TTC549 (cell line): ENCODE measurements around the gene COX10.
"Not testable (repeated sequence)": the region's sequence is repeated elsewhere in the genome, so short reads cannot be mapped to it uniquely, and the experiment has no call there.

ENCODE experiments used
- FAIRE-seq: peaks from 2 replicates; lab custom pipeline; 2012; peaks lifted over from hg19 to GRCh38; lab: Jason Lieb, UNC

COX10 gene

GRCh38 chr17:14123619-14124278 lies 54.4 kb downstream of the COX10 start:
- no peak for FAIRE-seq

GRCh38 chr17:14124854-14125253 lies 55.5 kb downstream of the COX10 start:
- no peak for FAIRE-seq

GRCh38 chr17:14125518-14126137 lies 56.3 kb downstream of the COX10 start:
- no peak for FAIRE-seq

GRCh38 chr17:14133104-14133503 lies 63.8 kb downstream of the COX10 start:
- FAIRE-seq, result no peak

- FAIRE-seq, result no peak
Observed at GRCh38 chr17:14134456-14134855, 65.2 kb downstream of the COX10 start.

GRCh38 chr17:14135906-14136590 lies 66.7 kb downstream of the COX10 start:
- FAIRE-seq, result no peak

GRCh38 chr17:14138649-14139048 lies 69.3 kb downstream of the COX10 start:
- no peak for FAIRE-seq

- no peak for FAIRE-seq
Observed at GRCh38 chr17:14143688-14144087, 74.4 kb downstream of the COX10 start.

- no peak for FAIRE-seq
Observed at GRCh38 chr17:14144508-14144907, 75.2 kb downstream of the COX10 start.

- no peak for FAIRE-seq
Observed at GRCh38 chr17:14149751-14150150, 80.4 kb downstream of the COX10 start.

GRCh38 chr17:14150619-14151018 lies 81.3 kb downstream of the COX10 start:
- FAIRE-seq, result no peak

- no peak for FAIRE-seq
Observed at GRCh38 chr17:14152721-14153120, 83.4 kb downstream of the COX10 start.

GRCh38 chr17:14153374-14153773 lies 84.1 kb downstream of the COX10 start:
- no peak for FAIRE-seq

GRCh38 chr17:14156689-14157088 lies 87.4 kb downstream of the COX10 start:
- no peak for FAIRE-seq

- no peak for FAIRE-seq
Observed at GRCh38 chr17:14157822-14158221, 88.5 kb downstream of the COX10 start.

GRCh38 chr17:14158707-14159106 lies 89.4 kb downstream of the COX10 start:
- FAIRE-seq, result no peak

- FAIRE-seq, result no peak
Observed at GRCh38 chr17:14161419-14161818, 92.1 kb downstream of the COX10 start.

- FAIRE-seq, result no peak
Observed at GRCh38 chr17:14165616-14166015, 96.3 kb downstream of the COX10 start.

GRCh38 chr17:14167831-14168230 lies 98.5 kb downstream of the COX10 start:
- FAIRE-seq, result not testable (repeated sequence)

GRCh38 chr17:14168582-14168981 lies 99.3 kb downstream of the COX10 start:
- no peak for FAIRE-seq

- no peak for FAIRE-seq
Observed at GRCh38 chr17:14169287-14169686, 100.0 kb downstream of the COX10 start.

- no peak for FAIRE-seq
Observed at GRCh38 chr17:14169901-14170300, 100.6 kb downstream of the COX10 start.

- FAIRE-seq, result not testable (repeated sequence)
Observed at GRCh38 chr17:14176989-14177388, 107.7 kb downstream of the COX10 start.

- not testable (repeated sequence) for FAIRE-seq
Observed at GRCh38 chr17:14177801-14178200, 108.5 kb downstream of the COX10 start.
